SHP77 (cell line): ENCODE results near the gene WWOX.

Experiments
- DNase-seq, 2 experiments: peaks; one replicate each; lab custom pipeline; 2025; lab: John Stamatoyannopoulos, UW

Gene WWOX

DNA sequence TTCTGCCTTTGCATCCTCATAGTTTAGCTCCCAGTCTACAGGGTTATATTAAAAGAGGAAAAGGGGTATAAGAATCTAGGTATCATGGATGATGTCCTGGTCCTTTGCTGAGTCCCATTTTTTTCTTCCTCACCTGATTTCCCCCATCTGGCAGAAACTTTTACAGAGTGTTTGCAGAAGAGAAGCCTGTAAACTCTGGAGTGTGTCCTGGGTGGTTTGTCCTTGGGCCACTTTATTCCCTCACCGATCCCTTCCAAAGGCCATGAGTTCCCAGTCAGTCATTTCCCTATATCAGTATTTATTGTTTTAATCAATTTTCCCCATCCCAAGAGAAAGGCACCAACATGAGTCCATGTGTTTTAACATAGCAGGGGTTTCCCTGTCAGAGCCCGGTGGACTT, 638.2 kb downstream of the WWOX start:
- DNase-seq = no peak

DNA sequence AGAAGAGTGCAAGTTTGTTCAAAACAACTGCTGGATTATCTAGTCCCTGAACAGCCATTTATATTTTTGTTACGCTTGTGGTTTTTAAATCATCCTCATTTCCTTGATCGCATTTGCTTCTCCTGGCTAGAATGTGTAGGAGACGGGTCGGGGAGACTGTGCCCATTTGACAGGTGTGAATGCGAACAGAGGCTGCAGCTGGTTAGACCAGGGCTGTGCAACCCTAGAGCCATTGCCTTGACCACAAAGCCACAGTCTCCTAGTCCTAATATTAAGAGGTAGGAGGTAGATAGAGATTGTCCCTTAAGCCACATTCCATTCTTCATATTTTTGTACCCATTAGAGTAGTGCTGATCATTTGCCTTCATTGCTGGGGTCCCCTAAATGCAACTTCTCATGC, 639.1 kb downstream of the WWOX start:
- DNase-seq = no peak

DNA sequence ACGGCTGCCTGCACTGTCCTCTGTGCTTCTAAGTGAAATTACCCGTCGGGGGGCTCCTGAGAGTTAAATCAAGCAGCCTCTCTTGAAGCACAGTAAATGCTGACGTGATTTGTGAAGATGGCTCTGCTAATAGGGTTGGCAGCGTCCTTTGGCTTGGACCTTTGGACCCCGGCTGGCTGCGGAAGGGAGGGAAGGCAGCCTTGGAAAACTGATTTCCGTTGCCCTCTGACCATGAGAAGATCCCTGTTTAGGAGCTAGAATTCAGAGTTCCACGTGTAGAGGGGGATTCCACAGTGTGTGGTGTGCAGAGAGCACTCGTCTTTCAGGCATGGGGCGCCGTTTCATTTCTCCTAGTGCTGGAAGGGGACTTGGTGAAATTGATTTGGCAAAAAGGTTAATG, 640.8 kb downstream of the WWOX start:
- no peak for DNase-seq

DNA sequence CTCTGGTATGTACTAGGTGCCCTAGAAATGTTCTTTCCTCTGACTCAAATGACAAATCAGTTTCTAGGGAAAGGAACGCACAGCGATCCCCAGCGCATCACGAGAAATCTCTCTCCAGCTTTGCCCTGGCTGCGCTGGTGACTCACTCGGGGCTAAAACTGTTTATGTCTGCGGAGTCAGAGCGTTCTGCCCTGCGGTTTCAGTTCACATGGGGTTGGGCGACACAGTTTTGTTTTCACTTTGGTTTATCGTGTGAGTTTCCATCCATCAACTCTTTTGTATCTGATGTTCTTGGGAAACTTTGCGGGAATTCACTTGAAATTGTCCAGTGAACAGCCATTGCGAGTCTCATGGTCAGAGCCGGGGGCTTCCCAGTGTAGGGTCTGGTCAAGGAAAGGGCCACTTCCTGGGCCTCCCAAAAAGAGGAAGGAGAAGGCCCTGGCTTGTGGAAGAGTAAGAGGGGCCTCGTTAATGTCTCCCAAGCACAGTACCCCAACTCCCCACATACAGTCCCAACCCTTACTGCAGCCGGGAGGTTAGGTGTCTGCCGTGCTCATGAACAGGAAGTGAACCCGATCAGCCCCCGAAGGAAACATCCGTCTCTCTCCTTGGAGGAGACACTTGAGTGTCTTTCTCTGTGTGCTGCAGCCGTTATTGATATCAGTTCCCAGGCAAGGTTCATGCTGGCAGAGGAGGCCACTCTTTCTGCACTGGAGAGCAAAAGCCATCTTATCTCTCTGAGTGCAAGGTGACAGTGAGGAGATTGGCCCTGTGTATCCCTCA, 643.2 kb downstream of the WWOX start:
- no peak for DNase-seq

DNA sequence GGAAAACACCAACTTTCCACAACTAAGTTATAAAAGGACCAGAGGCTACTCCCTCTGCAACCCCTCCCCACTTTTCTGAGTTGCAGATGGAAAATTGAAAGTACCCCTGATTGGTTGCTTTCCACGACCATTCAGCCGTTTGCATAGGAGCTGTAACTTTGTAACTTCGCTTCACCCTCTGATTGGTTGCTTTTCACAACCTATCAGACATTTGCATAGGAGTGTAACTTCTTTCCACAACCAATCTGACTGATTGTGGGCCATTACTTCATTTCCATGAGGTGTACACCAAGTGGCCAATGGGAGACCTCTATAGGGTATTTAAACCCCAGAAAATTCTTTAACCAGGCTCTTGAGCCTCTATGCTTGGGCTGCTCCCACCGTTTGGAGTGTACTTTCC, 644.1 kb downstream of the WWOX start:
- no peak for DNase-seq

DNA sequence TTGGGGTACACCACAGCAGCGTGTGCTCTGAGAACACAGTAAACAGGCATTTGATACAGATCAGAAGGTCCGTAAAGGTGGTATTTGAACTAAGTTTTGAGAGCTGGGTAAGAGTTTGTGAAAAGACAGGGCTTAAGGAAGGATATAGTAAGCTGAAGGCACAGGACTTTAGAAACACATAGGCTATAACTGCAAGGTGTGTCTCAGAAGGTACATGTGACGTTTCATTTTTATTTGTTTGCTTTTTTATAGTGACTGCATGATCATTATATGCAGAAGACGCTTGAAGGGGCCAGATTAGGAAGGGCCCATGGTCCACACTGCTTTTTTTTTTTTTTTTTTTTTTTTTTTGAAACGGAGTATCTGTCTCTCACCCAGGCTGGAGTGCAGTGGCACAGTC, 644.6 kb downstream of the WWOX start:
- DNase-seq = no peak

DNA sequence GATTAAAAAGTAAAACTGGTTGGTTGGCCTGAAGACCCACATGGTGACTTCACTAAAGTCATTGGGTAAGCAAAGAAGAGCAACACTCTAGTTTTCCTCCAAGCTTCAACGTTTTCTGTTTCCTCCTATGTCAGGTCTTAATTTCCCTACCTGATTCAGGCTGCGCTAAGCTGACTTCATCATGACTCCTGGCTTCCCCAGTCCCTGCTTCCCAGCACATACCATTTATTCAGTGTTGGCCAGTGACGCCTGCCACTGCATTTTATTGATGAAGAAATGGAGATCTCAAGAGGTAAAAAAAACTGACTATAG, 645.3 kb downstream of the WWOX start:
- no peak for DNase-seq

DNA sequence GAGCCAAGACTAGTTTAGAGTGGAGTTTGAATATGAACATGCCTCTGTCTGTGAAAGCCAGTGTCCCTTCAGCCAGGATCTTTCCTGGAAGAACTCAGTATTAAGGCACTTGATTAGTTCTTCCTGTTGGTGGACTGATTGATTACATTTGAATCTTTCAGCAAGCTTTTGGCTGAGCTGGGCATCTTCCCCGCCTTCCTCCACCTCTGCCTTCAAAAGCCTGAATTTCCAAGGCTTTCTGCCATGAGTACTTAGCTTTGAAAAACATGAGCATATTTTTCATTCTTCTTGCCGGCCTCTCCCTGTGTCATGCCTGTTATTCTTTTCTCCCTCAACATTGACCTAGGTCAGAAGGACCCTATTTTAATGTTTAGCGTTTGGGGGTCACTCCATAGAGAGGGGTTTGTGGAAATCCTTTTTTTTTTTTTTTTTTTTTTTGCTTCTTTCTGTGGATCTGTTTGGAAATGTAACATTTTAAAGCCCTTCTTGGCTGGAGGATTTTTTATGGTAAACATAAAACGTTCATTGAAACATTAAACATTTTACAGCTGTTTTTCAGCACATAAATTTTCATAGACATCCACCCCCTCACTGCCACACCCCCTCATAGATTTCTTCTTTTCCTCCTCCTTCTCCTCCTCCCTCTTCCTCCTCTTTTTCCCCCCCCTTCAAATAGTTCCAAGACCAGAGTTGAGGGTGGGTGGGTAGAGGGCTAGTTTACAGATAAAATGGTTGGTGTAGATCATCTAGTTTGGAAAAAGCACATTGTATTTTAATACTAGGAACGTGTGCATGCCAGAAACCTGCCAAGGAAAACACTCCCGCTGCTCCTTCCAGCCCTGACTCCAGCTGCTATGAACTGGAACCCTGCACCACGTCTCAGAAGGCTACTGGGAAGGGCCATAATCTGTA, 645.9 kb downstream of the WWOX start:
- DNase-seq = no peak

DNA sequence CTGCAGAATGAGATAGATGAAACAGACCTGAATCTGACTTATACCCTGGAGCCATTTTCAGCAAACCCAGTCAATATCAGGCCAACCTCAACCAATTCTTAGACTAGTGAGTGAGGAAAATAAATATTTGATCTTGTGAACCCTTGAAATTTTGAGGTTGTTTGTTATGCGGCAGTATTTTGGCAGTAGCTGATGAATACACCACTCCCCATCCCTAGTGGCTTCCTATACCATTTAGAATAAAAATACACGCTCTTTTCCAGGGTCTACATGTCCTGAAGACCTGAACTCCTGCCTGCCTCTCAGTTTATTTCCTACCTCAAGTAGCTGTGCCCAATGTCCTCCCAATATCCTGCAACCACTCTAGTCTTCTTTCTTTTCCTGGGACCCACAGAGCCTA, 647.3 kb downstream of the WWOX start:
- no peak for DNase-seq

DNA sequence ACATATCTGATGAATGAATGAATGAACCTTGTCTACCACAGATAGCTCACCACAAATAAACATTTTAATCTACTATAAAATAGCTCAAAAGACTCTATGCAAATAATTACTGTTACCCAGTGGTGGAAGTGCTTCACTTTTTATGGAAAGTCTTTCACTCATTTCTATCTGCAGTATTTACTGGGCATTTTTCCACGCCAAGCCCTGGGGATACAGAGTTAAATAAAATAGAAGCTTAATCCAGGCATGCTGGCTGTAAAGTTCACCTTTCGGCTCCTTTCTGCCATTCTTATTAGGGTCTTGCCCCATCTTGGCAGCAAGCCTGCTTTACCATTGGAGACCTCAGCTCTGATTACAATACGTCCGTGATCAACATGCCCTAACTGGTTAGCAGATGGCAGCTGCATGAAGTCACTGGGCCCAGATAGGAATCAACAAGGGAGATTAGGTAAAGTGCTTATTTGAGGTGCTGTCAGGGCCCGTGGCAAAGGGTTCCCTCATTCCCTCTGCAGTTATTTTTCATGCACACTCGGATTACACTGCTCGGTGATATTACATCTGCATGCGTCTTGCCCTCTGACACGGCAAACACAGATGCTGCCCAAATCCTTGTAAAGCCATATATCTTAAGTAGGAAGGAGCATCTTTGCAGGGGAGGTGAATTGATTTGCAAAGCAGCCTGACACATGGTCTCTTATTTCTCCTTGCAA, 648.9 kb downstream of the WWOX start:
- DNase-seq = peak; percentile 88 to 90

DNA sequence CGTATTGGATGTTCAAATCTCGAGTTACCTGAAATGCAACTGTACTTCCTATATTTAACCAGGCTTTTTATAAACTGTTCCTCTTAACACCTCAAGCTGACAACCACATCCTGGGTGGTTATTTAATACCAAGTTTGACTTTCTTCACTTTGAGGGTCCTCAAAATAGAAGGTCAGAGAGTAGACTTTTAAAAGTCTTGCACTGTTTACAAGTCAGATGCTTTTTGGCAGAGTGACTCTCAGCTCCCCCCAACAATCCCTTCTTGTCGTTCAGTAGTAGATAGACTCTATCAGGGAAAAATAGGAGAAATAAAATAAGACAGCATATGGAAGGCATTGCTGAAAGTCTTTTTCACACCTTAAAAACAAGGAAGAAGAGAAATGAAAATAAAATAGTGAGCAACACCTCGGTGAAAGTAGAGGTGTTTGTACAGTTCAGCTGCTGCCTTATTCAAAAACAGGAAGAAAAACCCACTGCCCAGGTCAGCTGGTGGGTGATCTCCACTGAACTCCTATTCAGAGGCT, 650.4 kb downstream of the WWOX start:
- no peak for DNase-seq

DNA sequence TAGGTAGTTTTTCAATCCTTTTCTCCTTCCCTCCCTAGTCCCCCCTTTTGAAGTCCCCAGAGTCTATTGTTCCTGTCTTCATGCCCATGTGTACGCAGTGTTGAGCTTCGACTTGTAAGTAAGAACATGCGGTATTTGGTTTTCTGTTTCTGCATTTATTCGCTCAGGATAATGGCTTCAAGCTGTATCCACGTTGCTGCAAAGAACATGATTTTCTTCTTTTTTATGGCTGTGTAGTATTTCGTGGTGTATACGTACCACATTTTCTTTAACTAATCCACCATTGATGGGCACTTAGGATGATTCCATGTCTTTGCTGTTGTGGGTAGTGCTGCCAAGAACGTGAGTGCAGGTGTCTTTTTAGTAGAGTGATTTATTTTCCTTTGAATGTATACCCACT, 651.2 kb downstream of the WWOX start:
- no peak for DNase-seq

DNA sequence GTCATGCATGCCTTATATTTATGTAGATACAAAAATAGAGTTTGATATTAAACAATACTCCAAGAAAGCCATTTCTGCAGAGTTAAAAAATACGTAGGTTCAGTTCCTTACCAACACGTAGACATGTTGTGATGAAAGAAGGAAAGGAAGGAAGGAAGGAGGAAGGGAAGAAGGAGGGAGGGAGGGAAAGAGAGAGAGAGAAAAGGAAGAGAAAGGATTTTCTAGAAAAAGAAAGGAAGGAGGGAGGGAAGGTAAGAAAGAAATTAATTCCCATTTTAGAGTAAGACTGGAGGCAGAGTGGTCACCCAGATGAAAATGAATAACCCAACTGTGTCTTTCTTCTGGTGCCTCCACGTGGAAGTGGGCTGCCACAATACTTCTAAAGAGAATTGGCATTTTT, 652.1 kb downstream of the WWOX start:
- DNase-seq = no peak

DNA sequence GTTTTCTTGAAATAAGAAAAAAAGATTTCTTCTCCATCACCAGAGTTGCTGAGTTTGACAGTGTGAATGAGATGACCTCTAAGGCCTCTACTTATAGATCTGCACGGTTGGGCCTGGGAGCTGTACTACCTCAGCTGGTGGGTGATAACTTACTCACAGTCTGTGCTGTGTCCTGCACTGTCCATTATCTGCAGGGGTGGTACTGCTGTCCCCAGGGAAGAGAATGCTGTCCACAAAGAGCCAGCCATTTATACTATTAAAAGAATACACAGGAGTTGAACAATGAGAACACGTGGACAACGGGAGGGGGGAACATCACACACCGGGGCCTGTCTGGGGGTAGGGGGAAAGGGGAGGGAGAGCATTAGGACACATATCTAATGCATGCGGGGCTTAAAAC, 655.3 kb downstream of the WWOX start:
- DNase-seq = no peak

DNA sequence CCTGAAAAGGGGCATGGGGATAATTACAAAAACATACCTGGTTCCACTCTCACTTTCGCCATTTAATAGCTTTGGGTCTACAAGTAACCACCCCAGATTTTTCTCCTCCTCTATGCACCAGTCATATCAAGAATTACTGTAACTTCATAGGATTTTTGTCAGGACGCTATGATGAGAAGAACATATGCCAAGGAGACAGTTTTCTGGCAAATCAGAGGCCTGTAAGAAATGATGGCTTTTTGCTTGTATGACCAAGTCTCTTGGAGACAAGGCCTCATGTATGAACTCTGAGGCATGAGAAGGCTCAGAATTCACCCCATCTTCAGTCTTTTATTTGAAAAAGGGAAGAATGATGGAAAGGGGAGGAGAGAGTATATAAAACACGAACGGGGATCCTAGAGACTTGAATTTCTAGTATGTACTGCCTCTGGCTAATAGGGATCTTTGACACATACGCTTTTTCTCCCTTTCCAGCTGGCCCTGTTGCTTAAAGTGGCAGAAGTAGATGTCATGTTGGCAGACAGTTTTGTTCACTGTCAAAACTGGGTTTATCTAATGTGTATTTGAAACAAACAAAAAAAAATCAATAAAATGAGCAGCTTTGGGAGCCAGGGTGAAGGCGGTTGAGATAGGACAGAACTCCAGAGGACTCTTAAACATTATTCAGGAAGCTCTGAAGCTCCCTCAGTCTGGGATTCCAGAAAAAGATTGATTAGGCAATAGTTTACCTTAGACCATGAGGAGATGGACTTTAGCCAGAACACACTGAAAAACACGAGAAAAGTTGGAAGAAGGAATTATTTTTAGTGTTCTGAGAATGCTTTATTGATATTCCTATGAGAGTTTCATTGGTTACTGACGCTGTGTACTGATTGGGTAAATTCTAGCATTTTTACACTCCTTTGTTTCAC, 656.6 kb downstream of the WWOX start:
- no peak for DNase-seq

DNA sequence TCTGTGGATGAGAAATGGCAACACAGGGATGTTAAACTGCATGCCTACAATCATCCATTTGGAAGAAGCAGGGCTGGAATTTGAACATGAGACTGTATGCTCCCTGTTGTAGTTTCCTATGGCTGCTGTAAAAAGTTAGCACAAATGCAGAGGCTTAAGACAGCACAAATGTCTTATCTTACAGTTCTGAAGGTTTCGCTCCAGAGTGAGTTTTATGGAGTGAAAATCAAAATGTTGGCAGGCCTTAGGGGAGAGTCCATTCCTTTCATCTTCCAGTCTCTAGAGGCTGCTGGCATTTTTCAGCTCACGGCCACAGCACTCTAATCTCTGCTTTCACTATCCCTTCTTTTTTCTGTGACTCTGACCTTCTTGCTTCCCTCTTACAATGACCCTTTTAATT, 660.1 kb downstream of the WWOX start:
- DNase-seq = no peak

DNA sequence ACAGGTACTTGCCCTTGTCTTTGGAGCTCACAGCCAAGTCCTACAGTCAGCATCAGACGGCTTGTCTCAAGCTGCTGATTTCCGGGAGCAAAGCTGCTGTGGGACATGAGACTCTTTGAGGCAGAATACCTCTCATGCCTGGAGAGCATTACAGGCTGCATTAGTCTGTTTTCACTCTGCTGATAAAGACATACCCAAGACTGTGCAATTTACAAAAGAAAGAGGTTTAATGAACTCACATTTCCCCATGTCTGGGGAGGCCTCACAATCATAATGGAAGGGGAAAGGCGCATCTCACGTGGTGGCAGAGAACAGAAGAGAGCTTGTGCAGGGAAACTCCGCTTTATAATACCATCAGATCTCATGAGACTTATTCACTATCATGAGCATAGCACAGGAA, 661.2 kb downstream of the WWOX start:
- DNase-seq = no peak

DNA sequence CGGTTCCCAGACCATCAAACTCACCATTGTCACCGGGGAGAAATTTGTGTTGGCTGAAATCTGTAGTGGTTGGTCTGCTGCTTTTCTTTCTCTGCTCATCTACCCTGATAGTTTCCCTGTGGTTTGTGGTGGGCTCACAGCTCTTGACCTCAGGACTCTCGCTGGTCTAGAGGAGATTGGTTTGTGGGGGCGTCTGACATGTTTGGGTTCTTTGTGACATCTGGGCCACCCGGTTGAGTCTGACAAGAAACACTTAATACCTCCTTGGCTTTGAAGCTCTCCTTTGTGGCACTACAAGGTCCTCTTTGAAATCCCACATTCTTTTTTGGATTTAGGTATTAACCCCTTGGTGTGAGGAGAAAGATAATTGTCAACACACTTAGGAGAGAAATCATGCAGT, 662.0 kb downstream of the WWOX start:
- DNase-seq = no peak

DNA sequence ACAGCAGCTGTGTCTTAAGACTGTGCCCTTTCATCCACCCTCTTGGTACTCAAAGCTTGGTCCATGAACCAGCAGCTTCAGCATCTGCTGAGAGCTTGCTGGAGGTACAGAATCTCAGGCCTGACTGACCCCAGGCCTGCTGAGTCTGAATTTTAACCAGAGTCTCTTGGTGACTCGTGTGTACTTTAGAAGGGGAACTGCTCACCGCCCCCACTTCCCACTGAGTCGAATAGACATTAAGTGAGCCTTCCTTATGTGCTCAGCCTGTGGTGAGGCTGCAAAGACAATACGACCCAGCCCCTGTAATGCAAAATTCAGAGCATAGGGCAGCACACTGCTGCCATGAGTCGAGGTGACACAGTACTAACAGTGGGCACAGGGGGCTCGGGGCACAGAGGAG, 662.8 kb downstream of the WWOX start:
- no peak for DNase-seq

DNA sequence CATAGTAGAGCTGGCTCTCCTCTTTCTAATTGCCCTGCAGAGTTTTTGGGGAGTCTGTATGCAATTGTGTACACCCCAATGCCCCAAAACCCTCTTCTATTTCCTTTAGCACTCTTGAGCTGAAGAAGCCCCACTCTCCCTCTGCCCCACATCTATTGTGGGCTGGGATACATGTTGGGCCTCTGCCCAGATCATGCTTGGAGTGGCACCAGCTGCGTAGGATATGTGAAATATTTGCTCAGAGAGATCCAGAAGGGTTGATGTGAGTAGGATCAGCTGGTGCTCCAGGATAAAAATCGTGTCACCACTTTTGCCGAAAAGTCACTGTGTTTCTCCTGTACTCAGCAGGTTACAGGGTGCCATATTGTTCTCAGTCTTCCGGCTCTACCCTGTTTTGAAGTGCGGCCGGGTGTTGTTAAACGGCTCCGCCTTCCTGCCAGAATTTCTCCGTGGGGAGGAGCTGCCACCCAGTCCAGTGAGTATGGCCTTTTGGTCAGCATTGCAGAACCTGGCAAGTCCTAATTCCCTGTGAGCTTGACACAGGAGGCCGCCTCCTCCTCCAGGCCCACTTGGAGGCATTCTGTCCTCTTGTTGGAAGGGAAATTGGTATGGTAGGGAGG, 664.5 kb downstream of the WWOX start:
- peak; percentile 42 to 59 for DNase-seq

DNA sequence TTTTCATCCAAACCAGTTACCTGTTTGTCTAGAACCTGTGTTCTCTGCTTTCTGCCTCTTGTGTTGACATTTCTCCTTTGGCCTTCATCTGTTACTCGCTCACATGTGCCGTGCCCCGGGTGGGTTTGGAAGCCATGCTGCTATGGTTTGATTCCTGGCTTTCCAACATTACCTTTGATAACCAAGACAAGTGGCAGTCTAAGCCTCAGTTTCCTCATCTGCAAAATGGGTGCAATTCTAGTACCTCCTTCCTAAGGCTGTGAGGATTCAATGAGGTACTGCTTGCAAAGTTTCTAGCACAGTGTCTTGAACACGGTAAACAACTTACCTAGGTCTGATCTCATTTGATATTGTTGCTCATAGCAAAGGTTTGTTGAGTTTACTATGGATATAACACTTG, 665.0 kb downstream of the WWOX start:
- DNase-seq = no peak
